Epithelial cell of proximal tubule (primary cell): ENCODE measurements around the gene ADPRM. TPM values are rescaled to one million over a fixed set of nuclear protein-coding genes. Genes with fewer than 3 reads are reported as not detected.

ENCODE experiments used
- DNase-seq: peaks from one replicate; pipeline ENCODE4 v3.0.0-alpha.2; 2011; ENCODE audit warnings: low read depth
- H3K4me3 ChIP-seq: 2 replicates; pipeline ENCODE4 v1.5.1; 2011; ENCODE audit warnings: low read depth, mild to moderate bottlenecking, low read length
- total RNA-seq: library from RNA; depleted of rRNA; stranded (reverse); fragments of >200 nt; gene quantifications from 2 replicates; pipeline ENCODE4 v1.2.3, GENCODE V29; 2015
- TF ChIP-seq, protein P1 (sequence below): conservative IDR thresholded peaks from 2 replicates; pipeline ENCODE4 v1.5.1; 2012; ENCODE audit warnings: low read depth, mild to moderate bottlenecking, low read length

Gene ADPRM
- total RNA-seq, 1 donor from 2014 or later = 9.4 TPM

DNA sequence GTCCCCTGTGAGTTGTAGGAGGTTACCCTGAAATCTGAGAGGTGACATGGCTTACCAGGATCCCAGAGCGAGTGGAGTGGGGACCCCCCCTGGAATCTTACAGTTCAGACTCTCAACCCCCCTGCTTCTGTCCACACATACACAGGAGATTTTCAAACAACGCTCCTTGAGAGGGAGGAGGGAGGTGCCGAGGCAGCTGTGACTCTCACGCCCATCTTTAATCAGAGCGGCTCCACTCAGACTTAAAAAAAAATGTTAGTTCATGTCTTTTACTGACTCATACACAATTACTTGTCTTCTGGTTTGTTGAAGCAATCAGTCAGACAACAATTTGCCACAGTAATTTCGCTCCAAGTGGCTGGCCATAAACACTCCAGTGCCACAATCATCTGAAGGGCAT is 47.8 kb downstream of the ADPRM start:
- H3K4me3 ChIP-seq = no peak overlapping the region
- TF ChIP-seq, protein P1, sequence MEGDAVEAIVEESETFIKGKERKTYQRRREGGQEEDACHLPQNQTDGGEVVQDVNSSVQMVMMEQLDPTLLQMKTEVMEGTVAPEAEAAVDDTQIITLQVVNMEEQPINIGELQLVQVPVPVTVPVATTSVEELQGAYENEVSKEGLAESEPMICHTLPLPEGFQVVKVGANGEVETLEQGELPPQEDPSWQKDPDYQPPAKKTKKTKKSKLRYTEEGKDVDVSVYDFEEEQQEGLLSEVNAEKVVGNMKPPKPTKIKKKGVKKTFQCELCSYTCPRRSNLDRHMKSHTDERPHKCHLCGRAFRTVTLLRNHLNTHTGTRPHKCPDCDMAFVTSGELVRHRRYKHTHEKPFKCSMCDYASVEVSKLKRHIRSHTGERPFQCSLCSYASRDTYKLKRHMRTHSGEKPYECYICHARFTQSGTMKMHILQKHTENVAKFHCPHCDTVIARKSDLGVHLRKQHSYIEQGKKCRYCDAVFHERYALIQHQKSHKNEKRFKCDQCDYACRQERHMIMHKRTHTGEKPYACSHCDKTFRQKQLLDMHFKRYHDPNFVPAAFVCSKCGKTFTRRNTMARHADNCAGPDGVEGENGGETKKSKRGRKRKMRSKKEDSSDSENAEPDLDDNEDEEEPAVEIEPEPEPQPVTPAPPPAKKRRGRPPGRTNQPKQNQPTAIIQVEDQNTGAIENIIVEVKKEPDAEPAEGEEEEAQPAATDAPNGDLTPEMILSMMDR = no peak
- no peak for DNase-seq

DNA sequence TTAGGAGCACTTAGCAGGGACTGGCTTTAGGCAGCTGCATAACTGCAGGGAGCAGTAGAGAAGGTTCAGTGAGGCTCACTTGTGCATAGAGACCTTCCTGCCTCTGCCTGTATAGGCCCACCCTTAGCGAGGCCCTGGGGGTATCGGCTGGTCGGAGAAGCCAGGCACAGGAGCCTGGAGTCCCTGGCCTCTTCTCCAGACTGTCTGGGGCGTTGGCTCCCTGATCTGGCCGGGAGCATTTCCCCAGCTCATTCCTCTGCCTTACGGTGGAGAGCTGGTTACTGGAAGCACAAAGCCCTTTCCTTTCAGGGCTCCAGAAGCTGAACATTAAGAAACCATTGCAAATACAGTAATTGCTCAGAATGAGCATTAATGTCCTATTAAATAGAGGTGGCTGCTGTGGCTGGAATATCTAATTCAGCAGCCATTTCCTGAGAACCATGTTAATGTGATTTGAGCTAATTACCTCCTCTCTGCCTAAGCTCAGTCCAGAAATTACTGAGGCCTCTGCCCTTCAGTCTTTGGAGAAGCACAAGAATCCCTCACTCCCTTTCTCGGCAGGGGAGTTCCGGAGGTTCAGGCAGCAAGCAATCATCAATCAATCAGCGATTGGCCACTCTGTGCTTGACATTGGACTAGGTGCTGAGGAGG is 51.3 kb downstream of the ADPRM start:
- no peak for DNase-seq
- TF ChIP-seq, protein P1 = no peak
- H3K4me3 ChIP-seq = no peak overlapping the region

DNA sequence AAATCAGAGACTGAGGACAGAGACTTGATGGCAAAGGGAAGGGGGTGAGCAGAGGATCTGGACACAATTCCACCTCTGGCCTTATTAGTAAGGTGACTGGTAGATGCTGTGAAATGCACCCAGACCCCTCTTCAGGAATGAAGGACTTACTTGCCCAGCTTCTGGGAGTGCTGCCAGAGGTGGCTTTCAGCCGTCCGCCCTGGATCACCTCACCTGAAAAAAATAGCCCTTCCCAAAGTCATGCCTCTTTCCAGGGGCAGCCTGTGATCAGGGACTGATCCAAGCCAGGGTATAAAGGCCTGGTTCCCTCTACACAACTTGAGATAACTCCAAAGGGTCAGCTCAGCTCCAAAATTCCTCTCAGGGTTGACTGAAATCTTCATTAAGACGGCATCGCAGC is 52.8 kb downstream of the ADPRM start:
- no peak for DNase-seq
- TF ChIP-seq, protein P1 = no peak
- H3K4me3 ChIP-seq = no peak overlapping the region

DNA sequence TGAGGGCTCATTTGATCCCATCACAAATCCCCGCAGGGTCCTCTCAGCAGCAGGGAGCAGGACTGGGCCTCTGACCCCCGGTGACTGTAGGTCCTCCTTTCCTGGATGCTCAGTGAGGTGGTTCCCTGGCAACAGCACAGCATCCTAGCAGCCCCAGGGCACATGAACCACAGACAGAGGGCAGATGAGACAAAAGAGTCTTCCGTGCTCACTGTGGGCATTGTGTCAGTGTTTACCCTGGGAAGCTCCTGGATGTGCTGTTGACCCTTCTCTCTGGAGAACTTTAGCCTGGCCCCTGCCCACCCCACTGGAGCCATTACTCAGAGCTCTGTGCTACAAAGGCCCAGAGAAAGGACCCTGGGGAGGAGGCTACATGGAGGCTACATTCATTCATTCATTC is 54.2 kb downstream of the ADPRM start:
- TF ChIP-seq, protein P1 = no peak
- no peak for DNase-seq
- H3K4me3 ChIP-seq = no peak overlapping the region

DNA sequence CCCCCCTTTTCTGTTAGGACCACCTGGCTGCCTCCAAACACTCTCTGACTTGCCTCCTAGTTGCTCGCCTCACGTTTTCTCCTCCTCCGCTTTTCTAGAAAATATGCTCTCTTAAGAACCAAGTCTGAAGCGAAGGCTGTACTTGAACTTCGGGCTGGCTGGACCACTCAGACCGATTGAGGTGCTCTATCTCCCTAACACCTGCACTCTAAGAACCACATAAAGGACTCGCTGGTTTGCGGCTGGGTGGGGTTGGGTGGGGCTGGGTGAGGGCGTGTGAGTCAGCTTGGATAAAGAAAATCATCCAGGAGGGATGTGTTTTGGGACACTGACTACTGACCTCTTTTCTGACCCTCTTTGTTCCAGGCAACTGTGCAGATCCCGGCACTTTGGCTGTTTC is 55.3 kb downstream of the ADPRM start:
- TF ChIP-seq, protein P1 = no peak
- H3K4me3 ChIP-seq = no peak overlapping the region
- no peak for DNase-seq

DNA sequence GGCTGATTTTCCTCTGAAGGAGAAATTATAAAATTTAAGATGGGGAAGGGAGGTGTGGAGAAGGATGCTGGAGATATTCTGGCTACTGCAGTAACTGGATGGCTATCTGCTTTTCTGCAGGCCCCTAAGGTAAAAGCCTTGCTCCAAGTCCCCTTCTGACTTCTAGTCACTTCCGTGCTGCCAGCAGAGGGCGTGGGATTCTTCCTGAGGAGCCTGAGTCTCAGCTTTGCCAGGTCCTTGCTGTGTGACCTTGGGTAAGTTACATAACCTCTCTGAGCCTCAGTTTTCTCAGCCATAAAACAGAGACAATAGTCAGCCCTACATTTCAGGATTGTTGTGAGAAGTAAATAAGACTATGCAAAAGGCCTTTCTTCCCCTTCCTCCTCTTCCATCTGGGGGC is 56.7 kb downstream of the ADPRM start:
- no peak overlapping the region for H3K4me3 ChIP-seq
- no peak for DNase-seq
- TF ChIP-seq, protein P1 = peak; percentile 61
